Pons (tissue), 1 donor: ENCODE data around the gene INPP5D.
"Not testable (repeated sequence)": the region's sequence is repeated elsewhere in the genome, so short reads cannot be mapped to it uniquely, and the experiment has no call there.

Source experiments
- DNase-seq: peaks from one replicate; pipeline ENCODE4 v3.0.0-alpha.2; 2016; ENCODE audit warnings: low spot score

Gene INPP5D

DNA sequence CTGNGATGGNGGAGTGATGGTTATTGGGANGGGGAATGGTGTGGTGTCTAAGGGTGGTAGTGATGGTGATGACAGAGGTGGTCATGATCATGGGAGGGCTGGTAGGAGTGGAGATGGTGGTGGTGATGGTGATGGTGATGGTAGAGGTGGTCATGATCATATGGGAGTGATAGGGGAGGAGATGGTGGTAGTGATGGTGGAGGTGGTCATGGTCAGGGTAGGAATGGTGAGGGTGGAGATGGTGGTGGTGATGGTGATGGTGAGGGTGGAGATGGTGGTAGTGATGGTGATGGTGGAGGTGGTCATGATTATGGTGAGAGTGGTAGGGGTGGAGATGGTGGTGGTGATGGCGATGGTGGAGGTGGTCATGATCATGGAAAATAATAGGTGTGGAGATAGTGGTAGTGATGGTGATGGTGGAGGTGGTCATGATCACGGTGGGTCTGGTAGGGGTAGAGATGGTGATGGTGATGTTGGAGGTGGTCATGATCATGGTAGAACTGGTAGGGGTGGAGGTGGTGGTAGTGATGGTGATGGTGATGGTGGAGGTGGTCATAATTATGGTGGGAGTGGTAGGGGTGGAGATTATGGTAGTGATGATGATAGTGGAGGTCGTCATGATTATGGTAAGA, 83.7 kb downstream of the INPP5D start:
- DNase-seq: no peak

DNA sequence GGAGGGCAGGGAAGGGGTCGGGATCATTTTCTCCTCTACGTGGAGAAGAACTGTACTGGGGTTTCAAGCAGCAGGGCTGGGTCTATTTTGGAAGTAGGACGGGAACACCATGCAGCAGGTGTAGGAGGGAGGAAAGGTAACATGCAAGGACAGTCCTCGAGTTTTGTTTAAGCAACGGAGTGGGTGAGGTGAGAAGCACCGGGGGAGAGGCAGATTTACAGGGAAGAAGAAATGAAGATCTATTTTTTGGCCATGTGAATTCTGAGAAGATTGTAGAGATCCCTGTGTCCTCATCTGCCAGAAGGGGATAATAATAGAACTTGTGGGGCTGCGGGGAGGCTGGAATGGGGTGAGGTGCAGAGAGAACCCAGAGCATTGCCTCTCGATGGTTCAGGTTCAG, 85.6 kb downstream of the INPP5D start:
- no peak for DNase-seq

DNA sequence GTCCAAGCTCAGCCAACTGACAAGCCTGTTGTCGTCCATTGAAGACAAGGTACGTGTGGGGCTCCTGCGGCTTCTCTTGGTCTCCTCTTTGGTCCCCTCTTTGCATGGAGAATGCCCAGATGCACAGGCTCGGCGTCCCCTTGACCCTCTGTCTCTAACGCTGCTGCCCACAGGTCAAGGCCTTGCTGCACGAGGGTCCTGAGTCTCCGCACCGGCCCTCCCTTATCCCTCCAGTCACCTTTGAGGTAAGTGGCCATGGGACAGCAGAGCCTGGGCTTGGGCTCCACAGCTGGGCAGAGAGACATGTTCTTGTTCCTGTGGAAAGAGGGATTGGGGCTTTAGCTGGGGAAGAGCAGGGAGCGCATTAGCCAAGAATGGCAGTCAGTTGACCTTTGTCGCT, 86.1 kb downstream of the INPP5D start:
- DNase-seq: no peak

DNA sequence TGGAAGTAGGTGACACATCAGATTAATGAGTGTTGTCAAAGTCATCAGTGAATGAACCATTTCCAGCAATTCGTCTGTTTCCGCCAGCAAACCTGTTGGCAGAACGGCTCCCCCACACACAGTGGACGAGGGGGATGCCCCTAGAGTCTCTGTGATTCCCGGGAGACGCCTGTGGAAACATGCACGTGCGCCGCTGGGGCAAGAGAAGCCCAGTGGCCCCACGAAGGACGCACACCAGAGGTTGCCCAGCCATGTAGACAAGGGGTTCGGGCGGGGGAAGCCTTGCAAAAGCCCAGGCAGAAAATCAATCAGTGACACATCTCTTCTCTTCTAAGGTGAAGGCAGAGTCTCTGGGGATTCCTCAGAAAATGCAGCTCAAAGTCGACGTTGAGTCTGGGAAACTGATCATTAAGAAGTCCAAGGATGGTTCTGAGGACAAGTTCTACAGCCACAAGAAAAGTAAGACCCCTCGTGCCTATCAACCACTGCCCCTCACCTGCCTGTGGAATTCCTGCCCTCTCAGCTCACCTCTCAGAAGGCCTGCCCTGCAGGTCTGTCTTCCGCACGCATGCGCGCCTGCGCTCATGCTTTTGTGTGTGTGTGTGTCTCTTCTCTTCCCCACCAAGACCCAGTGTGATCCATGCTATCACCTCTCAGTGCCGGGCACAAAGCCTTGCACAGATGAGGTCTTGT, 87.1 kb downstream of the INPP5D start:
- no peak for DNase-seq

DNA sequence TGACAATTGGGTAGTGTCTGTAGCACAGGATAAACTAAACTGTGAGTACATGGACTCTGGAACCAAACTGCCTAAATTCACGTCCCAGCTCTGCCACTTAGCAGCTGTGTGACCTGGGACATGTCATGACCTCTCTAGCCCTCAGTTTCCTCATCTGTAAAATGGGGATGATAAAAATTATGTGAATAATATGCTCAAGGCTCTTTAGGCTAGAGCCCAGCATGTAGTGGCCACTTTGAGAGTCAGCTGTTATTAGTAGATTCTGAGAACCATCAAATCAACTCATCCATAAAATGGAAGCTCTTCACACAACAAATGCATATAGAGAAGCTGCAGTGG, 87.7 kb downstream of the INPP5D start:
- no peak for DNase-seq

DNA sequence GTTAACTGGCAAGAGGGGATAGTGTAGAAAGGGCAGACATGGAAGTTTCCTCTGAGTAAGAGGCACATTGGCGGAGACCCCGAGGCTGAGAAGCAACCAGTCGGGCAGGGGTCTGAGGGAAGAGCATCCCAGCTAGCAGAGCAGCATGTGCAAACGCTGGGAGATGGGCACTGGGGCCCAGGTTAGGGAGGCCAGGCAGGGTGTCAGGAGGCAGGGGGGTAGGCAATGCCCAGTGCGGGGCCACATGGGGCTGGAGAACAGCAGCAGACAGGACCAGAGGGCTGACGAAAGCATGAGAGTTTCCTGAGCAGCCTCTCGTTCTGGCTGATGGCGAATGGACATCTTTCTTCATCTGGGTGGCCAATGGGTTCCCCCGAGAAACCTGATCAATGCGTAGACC, 88.2 kb downstream of the INPP5D start:
- no peak for DNase-seq

DNA sequence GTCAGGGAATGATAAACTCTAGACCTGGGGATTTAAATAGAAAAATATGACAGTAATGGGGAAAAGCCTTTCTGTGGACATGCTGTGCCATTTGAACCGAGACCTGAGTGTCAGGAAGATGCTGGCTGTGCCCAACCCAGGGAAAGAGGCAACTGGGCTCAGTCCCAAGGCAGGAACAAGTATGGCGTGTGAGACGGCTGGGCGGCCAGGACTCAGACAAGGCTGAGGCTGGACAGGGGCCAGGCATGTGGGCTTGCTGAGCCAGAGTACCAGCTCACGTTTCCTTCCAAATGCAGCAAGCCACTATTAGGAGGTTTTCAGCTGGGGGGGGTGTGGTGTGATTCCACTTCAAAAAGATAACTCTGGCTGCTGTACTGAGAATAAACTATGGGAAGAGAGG, 92.4 kb downstream of the INPP5D start:
- DNase-seq: peak; percentile 11

DNA sequence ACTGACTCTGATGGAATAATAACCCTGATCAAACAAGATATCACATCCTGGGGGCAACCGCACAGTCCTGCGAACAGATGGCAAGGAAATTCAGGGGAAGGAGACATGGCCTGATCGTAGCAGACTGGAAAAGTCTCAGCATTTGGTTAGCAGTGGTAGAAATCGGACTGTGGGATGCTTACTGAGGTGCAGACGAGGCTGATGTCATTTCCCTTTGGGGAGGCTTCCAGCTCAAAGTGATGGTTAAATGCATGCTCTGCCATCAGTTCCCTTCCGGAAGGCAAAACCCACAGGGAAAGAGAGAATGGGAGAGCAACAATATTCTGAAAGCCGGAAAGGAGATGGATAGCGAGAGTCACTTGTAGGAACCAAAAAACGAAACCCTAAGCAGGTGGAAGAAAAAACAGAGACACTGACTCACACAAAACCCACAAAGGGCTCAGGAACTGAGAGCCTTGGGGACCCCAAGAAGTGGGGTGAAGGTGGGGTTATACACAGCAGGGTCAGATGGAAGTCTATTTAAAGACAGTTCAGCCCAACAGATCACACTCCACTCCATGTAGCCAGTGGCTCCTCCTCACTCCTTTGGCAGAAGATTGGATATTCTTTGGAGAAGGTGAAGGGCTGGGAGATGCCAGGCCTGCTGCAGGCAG, 93.1 kb downstream of the INPP5D start:
- no peak for DNase-seq

DNA sequence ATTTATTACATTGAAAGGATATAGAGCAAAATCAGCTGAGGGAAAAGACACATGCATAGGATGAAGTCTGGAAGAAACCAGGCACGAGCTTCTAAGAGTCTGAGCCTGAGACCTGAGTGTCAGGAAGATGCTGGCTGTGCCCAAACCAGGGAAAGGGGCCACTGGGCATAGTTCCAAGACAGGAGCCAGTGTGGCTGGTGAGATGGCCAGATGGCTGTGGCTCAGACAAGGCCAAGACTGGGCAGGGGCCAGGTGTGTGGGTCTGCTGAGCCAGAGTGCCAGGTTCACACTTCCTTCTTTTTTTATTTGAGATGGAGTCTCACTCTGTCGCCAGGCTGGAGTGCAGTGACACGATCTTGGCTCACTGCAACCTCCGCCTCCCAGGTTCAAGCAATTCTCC, 95.9 kb downstream of the INPP5D start:
- no peak for DNase-seq

DNA sequence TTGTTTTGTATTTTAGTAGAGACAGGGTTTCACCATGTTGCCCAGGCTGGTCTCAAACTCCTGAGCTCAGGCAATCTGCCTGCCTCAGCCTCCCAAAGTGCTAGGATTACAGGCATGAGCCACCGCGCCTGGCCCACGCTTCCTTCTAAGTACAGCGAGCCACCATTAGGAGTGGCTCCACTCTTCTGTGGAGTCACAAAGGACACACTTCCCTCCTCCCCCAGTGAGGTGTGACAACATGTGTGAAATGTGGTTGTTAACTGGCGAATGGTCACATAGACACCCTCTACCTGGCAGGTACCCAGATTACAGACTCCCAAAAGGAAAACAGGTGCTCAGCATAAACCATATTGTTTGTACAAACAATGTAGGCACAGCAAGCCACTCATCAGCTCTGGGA, 96.3 kb downstream of the INPP5D start:
- DNase-seq: not testable (repeated sequence)

DNA sequence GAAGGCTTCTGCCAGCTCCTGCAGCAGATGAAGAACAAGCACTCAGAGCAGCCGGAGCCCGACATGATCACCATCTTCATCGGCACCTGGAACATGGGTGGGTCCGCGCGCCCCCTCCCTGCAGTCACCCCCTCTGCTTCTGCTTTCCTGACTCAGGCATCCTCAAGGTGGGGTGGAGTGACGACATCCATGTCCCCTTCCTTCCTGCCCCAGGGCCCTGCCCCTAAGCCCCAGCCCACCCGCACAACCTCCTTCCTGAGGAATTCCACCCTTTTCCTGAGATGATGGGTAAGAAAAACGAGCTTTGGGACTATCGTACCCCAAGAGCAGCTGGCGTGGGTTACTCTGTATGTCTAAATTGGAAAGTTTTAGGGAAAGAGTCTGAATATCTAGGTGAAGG, 101.6 kb downstream of the INPP5D start:
- DNase-seq: no peak

DNA sequence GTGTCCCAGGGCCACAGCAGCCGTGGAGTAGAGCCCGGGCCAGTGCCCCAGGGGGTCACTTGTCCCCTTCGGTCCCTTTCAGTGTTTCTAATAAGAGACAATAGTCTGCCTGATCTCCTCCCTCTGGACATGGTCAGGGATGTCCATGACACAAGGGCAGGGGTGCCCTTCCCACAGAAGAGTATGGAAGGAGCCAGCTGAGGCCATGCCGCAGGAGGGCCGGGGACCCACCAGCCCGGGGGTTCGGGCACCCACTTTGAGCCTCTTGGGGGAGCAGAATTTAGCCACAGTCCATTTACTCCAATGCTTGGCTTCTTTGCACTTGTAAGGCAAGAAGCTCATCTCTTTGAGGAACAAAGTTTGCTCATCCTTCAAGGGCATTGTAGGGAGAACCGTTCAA, 102.6 kb downstream of the INPP5D start:
- DNase-seq: no peak

DNA sequence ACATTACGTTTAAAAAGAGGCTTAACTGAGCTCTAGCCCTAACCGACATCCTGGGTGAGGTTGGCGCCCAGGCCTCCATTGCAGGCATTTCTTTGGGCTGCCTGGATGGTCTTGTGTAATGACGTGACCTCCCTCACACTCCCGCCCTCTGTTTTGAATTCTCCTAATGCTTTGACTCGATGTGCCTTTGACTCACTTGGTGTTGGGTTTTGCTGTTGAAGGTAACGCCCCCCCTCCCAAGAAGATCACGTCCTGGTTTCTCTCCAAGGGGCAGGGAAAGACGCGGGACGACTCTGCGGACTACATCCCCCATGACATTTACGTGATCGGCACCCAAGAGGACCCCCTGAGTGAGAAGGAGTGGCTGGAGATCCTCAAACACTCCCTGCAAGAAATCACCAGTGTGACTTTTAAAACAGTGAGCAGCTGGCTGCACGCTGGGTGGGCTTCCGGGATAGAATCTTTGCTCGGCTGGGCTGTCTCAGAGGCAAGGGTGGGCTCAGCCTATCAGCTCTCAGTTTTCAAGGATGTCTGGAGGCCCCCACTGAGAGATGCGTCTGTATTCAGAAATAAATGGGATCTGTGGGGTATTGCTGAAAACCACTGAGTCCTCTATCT, 103.5 kb downstream of the INPP5D start:
- DNase-seq: no peak

DNA sequence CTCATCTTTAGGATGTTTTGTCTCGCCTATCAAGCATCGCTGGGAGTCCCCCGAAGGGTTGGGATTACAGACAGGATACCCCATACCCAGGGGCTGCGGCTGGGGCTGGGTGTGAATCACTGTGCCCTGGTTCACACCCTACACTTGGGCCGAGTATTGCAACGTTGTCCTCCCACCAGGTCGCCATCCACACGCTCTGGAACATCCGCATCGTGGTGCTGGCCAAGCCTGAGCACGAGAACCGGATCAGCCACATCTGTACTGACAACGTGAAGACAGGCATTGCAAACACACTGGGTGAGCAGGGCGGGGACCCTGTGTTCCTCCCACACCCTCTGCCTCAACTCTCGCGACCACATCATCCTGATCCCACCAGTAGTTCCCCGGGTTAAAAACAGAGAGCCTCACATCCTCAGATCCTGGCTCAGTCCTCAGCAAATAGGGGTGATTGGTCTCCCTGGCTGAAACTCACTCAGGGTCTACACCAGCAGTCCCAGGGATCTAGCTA, 104.0 kb downstream of the INPP5D start:
- DNase-seq: no peak

DNA sequence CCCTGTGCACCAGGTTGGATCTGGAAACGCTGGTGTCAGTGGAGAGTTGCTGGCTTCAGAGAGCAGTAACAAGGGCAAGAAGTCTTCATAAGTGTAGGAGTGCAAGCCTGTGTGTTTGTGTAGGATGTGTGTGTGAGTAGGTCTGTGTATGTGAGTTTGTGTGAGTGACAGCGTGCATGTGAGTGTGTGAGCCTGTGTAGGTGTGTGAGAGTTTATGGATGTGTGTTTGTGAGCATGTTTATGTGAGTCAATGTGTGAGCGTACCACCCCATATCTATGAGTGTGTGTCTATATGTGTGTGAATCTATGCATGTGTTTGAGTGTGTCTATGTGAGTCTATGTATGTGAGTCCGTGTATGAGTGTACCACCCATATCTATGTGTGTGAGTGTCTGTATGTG, 104.8 kb downstream of the INPP5D start:
- DNase-seq: no peak

DNA sequence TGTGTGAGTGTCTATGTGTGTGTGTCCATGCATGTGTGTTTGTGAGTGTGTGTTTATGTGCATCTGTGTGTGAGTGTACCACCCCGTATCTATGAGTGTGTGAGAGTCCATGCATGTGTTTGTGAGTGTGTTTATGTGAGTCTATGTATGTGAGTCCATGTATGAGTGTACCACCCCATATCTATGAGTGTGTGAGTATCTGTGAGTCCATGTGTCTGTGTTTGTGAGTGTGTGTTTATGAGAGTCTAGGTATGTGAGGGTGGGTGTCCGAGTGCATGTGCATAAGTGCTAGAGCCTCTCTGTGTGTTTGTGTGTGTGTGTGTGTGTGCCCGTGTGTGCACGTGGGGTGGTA, 105.4 kb downstream of the INPP5D start:
- DNase-seq: no peak

DNA sequence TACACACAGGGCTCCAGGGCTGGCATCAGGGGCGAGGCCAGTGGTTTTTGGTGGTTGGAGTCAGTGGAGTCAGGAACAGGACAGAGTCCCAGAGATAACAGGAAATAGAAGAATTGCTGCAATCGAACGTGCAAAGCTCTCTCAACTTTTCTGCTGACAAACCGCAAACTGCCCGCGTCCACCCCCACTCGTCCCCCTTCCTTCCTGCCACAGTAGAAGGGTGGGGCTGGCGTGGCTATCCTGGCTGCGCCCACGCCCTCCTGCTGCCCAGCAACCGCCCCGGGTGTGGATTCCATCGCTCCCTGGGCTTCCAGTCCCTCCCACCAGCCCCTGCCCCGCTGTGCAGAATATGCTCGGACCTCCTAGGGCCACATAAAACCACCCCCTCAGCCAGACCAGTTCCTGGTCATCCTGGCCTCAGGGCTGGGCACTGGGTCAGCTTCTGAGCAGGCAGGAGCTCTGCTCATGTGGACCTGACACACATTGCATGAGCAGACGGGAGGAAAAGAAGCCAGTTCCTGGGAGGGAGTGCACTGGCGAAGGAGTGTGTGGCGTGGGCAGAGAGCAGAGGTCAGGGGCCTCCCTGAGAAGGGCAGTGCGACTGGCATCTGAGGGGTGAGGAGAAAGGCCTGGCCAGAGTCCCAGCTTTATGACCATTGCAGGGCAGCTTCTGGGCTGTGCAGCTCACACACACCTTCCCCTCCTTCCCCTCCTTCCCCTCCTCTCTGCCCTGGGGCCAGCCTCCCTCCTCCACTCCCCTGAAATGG, 105.9 kb downstream of the INPP5D start:
- DNase-seq: no peak

DNA sequence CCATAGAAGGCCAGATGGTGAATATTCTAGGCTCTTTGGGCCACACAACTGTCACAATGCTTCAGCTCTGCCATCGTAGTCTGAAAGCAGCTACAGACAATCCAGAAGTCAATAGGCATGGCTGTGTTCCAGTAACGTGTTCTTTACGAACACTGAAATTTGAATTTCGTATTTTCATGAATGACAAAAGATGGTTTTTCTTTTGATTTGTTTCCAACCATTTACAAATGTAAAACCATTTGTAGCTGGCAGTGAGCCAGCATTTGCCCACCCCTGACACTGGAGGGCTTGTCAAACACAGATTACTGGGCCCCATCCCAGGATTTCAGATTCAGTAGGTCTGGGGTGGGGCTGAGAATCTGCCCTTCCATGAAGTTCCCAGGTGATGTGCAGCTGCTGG, 108.3 kb downstream of the INPP5D start:
- DNase-seq: no peak

DNA sequence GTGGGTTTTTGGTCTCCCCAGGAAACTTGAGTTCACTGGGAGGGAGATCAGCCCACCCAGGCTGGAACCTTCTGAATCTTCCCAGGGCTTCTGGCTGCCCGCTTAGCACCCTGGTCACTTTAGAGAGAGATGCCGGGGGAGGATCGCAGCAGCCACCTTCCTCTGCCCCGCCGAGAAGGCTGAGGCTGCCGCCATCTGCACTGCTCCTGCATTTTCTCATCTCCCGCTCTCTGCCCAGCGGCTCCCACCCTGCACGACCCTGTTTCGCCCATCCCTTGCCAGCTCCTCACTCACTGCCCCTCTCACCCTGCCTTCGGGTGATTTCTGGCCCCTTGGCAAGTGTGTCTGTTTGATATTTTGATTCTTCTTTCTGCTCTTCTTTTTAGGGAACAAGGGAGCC, 108.8 kb downstream of the INPP5D start:
- no peak for DNase-seq

DNA sequence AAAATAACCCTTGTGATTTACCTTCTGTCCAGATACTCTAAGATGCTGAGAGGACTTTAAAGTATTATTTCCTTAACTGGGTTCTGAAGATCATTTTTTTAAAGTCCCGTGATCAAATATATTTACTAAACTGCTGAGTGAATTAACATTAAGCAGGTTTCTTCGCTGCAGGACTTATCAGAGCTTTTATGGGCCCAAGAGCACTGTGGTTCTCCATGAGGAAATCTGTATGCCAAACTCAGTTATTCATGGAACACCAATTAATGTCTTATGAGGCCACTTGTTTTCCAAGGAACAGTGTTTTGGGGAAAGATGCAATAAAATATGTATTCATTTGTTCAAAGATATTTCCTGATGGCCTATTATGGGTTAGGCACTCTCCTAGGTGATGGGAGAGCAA, 111.2 kb downstream of the INPP5D start:
- DNase-seq: no peak

DNA sequence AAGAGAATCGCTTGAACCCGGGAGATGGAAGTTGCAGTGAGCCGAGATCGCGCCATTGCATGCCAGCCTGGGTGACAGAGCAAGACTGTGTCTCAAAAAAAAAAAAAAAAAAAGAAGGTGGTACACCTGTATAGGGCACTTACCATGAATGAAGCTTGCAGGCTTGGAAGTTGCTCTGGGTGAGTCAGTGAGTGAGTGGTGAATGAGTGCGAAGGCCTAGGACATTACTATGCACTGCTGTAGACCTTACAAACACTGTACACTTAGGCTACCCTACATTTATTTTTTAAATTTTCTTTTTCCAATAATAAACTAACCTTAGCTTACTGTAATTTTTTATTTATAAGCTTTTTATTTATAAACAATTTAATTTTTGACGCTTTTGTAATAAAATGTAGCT, 113.0 kb downstream of the INPP5D start:
- DNase-seq: no peak

DNA sequence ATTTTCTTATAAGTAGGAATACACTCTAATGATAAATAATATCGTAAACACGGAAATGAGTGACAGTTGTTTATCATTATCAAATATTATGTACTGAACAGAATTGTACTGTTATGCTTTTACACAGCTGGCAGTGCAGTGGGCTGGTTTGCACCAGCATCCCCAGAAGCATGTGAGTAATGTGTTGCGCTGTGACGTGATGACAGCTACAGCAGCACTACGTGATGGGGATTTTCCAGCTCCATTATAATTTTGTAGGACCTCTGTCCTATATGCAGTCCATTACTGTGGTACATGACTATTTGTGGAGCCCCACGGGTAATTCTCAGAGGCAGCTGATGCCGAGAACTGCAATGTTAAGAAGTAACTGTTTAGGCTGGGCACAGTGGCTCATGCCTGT, 114.0 kb downstream of the INPP5D start:
- no peak for DNase-seq
